ENCODE measurements around the gene CABYR. TPM values are rescaled to one million over a fixed set of nuclear protein-coding genes. Genes with fewer than 3 reads are reported as not detected.

CABYR gene
- total RNA-seq, 4 donors from 2014 or later, result 0.33 to 0.51 (median 0.42) TPM; not detected in 1

DNA sequence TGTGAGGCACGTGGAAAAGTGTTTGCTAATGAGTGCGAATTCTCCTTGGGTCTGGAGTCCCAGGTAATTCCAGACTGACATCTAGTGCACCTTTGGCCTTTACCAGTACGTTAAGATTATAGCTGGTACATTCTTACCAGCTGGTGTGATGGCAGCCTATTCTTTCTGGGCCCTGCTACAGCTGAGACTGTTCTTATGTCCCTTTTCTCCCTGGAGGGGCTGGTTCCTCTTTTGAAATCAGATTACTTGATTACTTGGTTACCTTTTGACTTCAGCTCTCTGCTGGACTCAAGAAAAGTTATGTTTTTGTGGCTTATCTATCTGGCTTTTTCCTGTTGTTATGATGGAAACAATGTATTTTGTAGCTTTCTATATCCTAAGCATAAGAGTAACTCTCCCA is 14.5 kb downstream of the CABYR start:
- no peak for TF ChIP-seq POLR2A (IDR thresholded peaks at IDR 0.05)
- TF ChIP-seq, protein P1, sequence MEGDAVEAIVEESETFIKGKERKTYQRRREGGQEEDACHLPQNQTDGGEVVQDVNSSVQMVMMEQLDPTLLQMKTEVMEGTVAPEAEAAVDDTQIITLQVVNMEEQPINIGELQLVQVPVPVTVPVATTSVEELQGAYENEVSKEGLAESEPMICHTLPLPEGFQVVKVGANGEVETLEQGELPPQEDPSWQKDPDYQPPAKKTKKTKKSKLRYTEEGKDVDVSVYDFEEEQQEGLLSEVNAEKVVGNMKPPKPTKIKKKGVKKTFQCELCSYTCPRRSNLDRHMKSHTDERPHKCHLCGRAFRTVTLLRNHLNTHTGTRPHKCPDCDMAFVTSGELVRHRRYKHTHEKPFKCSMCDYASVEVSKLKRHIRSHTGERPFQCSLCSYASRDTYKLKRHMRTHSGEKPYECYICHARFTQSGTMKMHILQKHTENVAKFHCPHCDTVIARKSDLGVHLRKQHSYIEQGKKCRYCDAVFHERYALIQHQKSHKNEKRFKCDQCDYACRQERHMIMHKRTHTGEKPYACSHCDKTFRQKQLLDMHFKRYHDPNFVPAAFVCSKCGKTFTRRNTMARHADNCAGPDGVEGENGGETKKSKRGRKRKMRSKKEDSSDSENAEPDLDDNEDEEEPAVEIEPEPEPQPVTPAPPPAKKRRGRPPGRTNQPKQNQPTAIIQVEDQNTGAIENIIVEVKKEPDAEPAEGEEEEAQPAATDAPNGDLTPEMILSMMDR (IDR thresholded peaks at IDR 0.05 in 4 of 5, conservative IDR thresholded peaks at IDR 0.05 in 1 of 5), result no peak
- in situ Hi-C loops (cut with MboI; ENCODE audit: low sequenced_read_pairs in 4 of 4), result loop anchor here in 2 of 4 donors (10.0 to 25.0 kb wide), 2 partner anchors 61 to 334 kb away; no protein-coding TSS in a partner anchor
- DNase-seq (no peak), ATAC-seq (no peak)
- Histone ChIP-seq H3K9me3 (no peaks in the 10 kb centered on the region), H3K4me1 (no peaks in the 10 kb centered on the region), H3K27ac (no peak overlapping the region), H3K27me3 (no peaks in the 10 kb centered on the region), H3K4me3 (no peak overlapping the region), H3K36me3 (peaks cover 0 to 29% of the 10 kb centered on the region in 2 donors)
- intact Hi-C loops (cut with DNase I; ENCODE audit: low total_unique reads), result no loop called here

DNA sequence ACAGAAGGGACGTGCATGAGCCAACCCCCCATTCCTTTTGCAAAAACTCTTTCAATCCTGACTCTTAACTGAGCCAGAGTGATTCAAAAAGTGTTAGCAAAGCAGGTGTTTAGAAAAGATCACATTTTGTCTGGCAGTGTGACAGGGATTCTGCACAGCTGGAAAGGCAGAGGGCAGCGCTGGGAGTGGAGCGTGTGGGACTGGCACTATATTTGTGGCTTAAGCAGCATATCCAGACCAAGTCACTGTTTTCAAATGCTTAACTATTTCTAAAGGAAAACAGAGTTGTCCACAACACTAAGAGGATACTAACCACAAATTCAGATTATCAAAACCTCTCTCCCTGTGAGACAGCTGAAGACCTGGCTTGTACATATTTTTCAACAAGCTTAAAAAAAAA is 19.0 kb downstream of the CABYR start:
- TF ChIP-seq, protein P1 (IDR thresholded peaks at IDR 0.05 in 4 of 5, conservative IDR thresholded peaks at IDR 0.05 in 1 of 5), result no peak
- TF ChIP-seq POLR2A (IDR thresholded peaks at IDR 0.05), result no peak
- no peaks in the 10 kb centered on the region for H3K27me3 ChIP-seq
- intact Hi-C loops (cut with DNase I; ENCODE audit: low total_unique reads), result no loop called here
- no peak overlapping the region for H3K4me3 ChIP-seq
- H3K9me3 ChIP-seq, result no peaks in the 10 kb centered on the region
- ATAC-seq, result no peak
- H3K4me1 ChIP-seq, result peaks cover 0 to 5% of the 10 kb centered on the region in 2 donors
- H3K27ac ChIP-seq, result no peak overlapping the region
- in situ Hi-C loops (cut with MboI; ENCODE audit: low sequenced_read_pairs in 4 of 4), result loop anchor here in 2 of 4 donors (10.0 to 25.0 kb wide), 2 partner anchors 57 to 329 kb away; no protein-coding TSS in a partner anchor
- H3K36me3 ChIP-seq, result peaks cover 0 to 70% of the 10 kb centered on the region in 2 donors
- DNase-seq, result no peak

DNA sequence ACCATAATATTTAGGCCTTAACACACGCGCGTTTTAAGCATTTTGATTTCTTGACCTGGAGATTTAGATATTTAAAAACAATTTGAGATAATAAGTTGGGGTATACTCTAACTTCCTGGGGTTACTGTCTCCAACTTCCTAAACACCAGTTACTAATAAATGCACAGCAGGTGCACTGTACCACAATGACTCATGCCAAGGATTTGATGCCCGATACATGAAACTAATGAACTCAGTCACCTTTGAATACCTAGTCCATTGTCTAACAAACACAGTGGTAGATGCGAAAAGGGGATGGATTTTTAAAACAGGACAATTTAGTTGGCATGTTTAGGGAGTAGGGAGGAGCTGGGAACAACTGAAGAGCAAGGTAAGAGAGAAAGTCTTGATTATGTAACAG is 21.2 kb downstream of the CABYR start:
- intact Hi-C loops (cut with DNase I; ENCODE audit: low total_unique reads) (no loop called here), in situ Hi-C loops (cut with MboI; ENCODE audit: low sequenced_read_pairs in 4 of 4) (loop anchor here in 2 of 4 donors (25.0 kb wide), 1 partner anchor 327 kb away; no protein-coding TSS in a partner anchor)
- H3K4me3 ChIP-seq, result no peak overlapping the region
- H3K4me1 ChIP-seq, result peaks cover 0 to 5% of the 10 kb centered on the region in 2 donors
- no peaks in the 10 kb centered on the region for H3K27me3 ChIP-seq
- H3K36me3 ChIP-seq, result peaks cover 0 to 86% of the 10 kb centered on the region in 2 donors
- TF ChIP-seq, protein P1 (IDR thresholded peaks at IDR 0.05 in 4 of 5, conservative IDR thresholded peaks at IDR 0.05 in 1 of 5), result no peak
- ATAC-seq (no peak), DNase-seq (no peak)
- H3K9me3 ChIP-seq, result no peaks in the 10 kb centered on the region
- H3K27ac ChIP-seq, result no peak overlapping the region

- TF ChIP-seq, protein P1 (IDR thresholded peaks at IDR 0.05 in 4 of 5, conservative IDR thresholded peaks at IDR 0.05 in 1 of 5), result no peak
- no peak for TF ChIP-seq POLR2A (IDR thresholded peaks at IDR 0.05)
- Histone ChIP-seq H3K9me3 (no peaks in the 10 kb centered on the region), H3K4me1 (peaks cover 0 to 5% of the 10 kb centered on the region in 2 donors), H3K27ac (no peak overlapping the region), H3K27me3 (no peaks in the 10 kb centered on the region), H3K4me3 (no peak overlapping the region), H3K36me3 (peaks cover 0 to 86% of the 10 kb centered on the region in 2 donors)
- no peak for ATAC-seq
- in situ Hi-C loops (cut with MboI; ENCODE audit: low sequenced_read_pairs in 4 of 4) (loop anchor here in 2 of 4 donors (25.0 kb wide), 1 partner anchor 326 kb away; no protein-coding TSS in a partner anchor), intact Hi-C loops (cut with DNase I; ENCODE audit: low total_unique reads) (no loop called here)
- DNase-seq, result no peak
Measured at GRCh38 chr18:24161304-24161703, 22.4 kb downstream of the CABYR start.

- H3K4me1 ChIP-seq, result no peaks in the 10 kb centered on the region
- no peak overlapping the region for H3K27ac ChIP-seq
- no peaks in the 10 kb centered on the region for H3K27me3 ChIP-seq
- intact Hi-C loops (cut with DNase I; ENCODE audit: low total_unique reads), result no loop called here
- peaks cover 4 to 70% of the 10 kb centered on the region in 2 donors for H3K36me3 ChIP-seq
- H3K4me3 ChIP-seq, result no peak overlapping the region
- no peaks in the 10 kb centered on the region for H3K9me3 ChIP-seq
- TF ChIP-seq, protein P1 (IDR thresholded peaks at IDR 0.05 in 4 of 5, conservative IDR thresholded peaks at IDR 0.05 in 1 of 5), result no peak
- TF ChIP-seq POLR2A (IDR thresholded peaks at IDR 0.05), result no peak
- DNase-seq (no peak), ATAC-seq (no peak)
- in situ Hi-C loops (cut with MboI; ENCODE audit: low sequenced_read_pairs in 4 of 4), result loop anchor here in 2 of 4 donors (25.0 kb wide), 1 partner anchor 319 kb away; no protein-coding TSS in a partner anchor
Measured at GRCh38 chr18:24168496-24168895, 29.6 kb downstream of the CABYR start.
